Stomach (tissue), 9 donors: Measurements from ENCODE around the gene CEMP1. TPM values are rescaled to one million over a fixed set of nuclear protein-coding genes. Genes with fewer than 3 reads are reported as not detected.

ENCODE experiments used
- DNase-seq, 2 donors: peaks; one replicate each; pipeline versions ENCODE4 v3.0.0 to v3.0.0-alpha.2; 2013 to 2019
- H3K27ac ChIP-seq, 5 donors: fragments of 200-600 bp in 4 of 5; sonication (generic) in 4 of 5; one replicate each; pipeline ENCODE4 v1.5.1; 2013 to 2019; ENCODE audit warnings: mild to moderate bottlenecking in 1 of 5, moderate library complexity in 1 of 5
- H3K27me3 ChIP-seq, 3 donors: fragments of 200-600 bp; sonication (generic); one replicate each; pipeline ENCODE4 v1.5.1; 2017 to 2019; ENCODE audit warnings: mixed run types in 1 of 3
- H3K36me3 ChIP-seq, 4 donors: fragments of 200-600 bp; sonication (generic); 1 replicate in 3 of 4; 2 replicates in 1 of 4; pipeline ENCODE4 v1.5.1; 2016 to 2019
- H3K4me1 ChIP-seq, 4 donors: fragments of 200-600 bp; sonication (generic); one replicate each; pipeline ENCODE4 v1.5.1; 2016 to 2019
- H3K4me3 ChIP-seq, 4 donors: fragments of 200-600 bp; sonication (generic) in 3 of 4; one replicate each; pipeline ENCODE4 v1.5.1; 2016 to 2019; ENCODE audit warnings: mild to moderate bottlenecking in 1 of 4
- H3K9me3 ChIP-seq, 4 donors: fragments of 200-600 bp; sonication (generic); one replicate each; pipeline ENCODE4 v1.5.1; 2016 to 2019
- EP300 ChIP-seq: sonication (generic); formaldehyde crosslinking; IDR thresholded peaks from one replicate; pipeline ENCODE4 v1.6.1; 2017; ENCODE audit warnings: antibody characterized with exemption
- POLR2A ChIP-seq, 4 donors: fragments of 450-650 bp; IDR thresholded peaks; one replicate each; pipeline ENCODE4 v1.6.1; 2016; ENCODE audit warnings: antibody characterized with exemption in 4 of 4, control low read depth in 2 of 4, mild to moderate bottlenecking in 1 of 4, moderate library complexity in 1 of 4
- POLR2AphosphoS5 ChIP-seq, 3 donors: sonication (generic); formaldehyde crosslinking; IDR thresholded peaks; one replicate each; pipeline ENCODE4 v1.6.1; 2016; ENCODE audit warnings: antibody characterized with exemption in 3 of 3
- WGBS, 5 donors: extraction: QIAGEN DNeasy Blood & Tissue Kit in 3 of 5; methylation state at CpG; one replicate each; pipeline versions ENCODE4 v1.1.5 to v1.1.7; 2013 to 2018; 5-methylcytosine and 5-hydroxymethylcytosine counted together
- intact Hi-C: fragments of 100-400 bp; cut with DNase I; formaldehyde crosslinking; loops from one replicate; pipeline ENCODE4 v1.15.1; 2023; ENCODE audit warnings: low total_unique reads
- polyA plus RNA-seq, 3 donors: library from polyadenylated mRNA; stranded (reverse); fragments of 200-250 nt; gene quantifications; one replicate each; pipeline ENCODE4 v1.2.3, GENCODE V29; 2013
- total RNA-seq, 5 donors: library from RNA; depleted of rRNA; stranded (reverse); fragments of >200 nt; gene quantifications; one replicate each; pipeline versions ENCODE4 v1.1.0 to v1.2.3, GENCODE V29; 2014 to 2016
- TF ChIP-seq, protein P1 (sequence below), 7 experiments: fragments of 450-650 bp in 4 of 7; fragments of 200-600 bp in 3 of 7; sonication (generic) in 3 of 7; IDR thresholded peaks; one replicate each; pipeline ENCODE4 v1.5.1; 2016 to 2019; ENCODE audit warnings: antibody characterized with exemption in 7 of 7, control low read depth in 2 of 7, mild to moderate bottlenecking in 1 of 7
- donor health status: healthy with polysubstance abuse.
- donor health status: Bipolar disorder and iron deficiency.
- donor health status: healthy.

The CEMP1 gene
- total and polyA plus RNA-seq, 8 donors: 0.43 to 0.61 (median 0.58) TPM; not detected in 5

DNA sequence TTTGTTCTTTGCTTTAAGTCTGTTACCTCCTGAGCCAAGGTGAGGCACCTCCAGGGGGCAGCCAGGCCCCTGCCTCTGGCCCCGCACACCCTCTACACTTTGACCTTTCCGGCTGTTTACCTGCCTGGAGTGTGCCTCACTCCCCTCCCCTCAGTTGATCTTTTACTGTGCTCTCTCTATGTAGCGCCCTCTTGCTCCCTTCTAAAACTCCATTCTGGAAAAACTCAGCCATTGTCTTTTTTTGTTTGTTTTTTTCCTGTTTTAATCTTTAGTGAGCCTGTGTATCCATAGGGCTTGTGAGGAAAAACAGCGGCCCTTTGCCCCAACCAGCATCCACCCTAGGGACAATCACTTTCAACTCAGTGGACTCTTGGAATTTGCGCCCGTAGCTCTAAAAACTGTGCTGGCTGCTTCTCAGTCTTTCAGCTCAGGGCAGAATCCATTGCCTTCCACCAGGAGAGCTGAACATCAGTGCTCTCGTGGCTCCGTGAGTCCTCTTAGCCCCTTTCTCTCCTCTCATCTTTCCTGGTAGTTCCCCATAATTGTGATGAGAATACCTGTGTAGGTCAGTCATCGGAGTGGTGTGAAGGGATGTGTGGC lies 6.8 kb downstream of the CEMP1 start:
- Histone ChIP-seq H3K4me1 (peaks cover 13 to 57% (median 26%) of the 10 kb centered on the region in 4 donors), H3K36me3 (peaks cover 33 to 80% (median 75%) of the 10 kb centered on the region in 4 donors), H3K9me3 (no peaks in the 10 kb centered on the region), H3K27ac (no peak overlapping the region), H3K4me3 (no peak overlapping the region), H3K27me3 (no peaks in the 10 kb centered on the region)
- TF ChIP-seq POLR2AphosphoS5 (IDR thresholded peaks at IDR 0.05): no peak
- TF ChIP-seq, protein P1, sequence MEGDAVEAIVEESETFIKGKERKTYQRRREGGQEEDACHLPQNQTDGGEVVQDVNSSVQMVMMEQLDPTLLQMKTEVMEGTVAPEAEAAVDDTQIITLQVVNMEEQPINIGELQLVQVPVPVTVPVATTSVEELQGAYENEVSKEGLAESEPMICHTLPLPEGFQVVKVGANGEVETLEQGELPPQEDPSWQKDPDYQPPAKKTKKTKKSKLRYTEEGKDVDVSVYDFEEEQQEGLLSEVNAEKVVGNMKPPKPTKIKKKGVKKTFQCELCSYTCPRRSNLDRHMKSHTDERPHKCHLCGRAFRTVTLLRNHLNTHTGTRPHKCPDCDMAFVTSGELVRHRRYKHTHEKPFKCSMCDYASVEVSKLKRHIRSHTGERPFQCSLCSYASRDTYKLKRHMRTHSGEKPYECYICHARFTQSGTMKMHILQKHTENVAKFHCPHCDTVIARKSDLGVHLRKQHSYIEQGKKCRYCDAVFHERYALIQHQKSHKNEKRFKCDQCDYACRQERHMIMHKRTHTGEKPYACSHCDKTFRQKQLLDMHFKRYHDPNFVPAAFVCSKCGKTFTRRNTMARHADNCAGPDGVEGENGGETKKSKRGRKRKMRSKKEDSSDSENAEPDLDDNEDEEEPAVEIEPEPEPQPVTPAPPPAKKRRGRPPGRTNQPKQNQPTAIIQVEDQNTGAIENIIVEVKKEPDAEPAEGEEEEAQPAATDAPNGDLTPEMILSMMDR (IDR thresholded peaks at IDR 0.05): no peak
- TF ChIP-seq POLR2A (IDR thresholded peaks at IDR 0.05): no peak
- no peak for TF ChIP-seq EP300
- 71 to 87% (median 82%) methylated on average over 9 of the region's 9 CpGs for WGBS, 5 donors
- no peak for DNase-seq
- intact Hi-C loops: no loop called here

DNA sequence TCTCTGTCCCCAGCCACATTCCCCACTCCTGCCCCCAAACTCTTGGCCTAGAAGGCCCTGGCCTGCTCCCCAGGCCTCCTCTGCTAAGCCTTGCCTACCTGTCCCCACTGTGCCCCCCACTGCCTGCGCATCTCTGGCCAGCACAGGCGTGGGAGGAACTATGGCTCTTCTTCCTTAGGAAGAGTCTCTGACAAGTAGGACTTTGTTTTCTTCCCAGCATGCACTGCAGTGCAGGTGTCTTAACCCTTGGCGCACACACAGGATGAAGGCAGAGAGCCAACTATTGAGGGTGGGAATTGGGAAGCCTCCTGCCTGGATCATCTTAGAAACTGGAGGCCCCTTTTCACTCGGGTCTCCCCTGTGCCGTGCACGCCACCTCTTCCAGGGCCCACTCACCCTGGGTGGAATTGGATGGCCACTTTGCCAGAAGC lies 7.4 kb downstream of the CEMP1 start:
- WGBS, 5 donors: 78 to 89% (median 87%) methylated on average over 6 of the region's 6 CpGs
- TF ChIP-seq, protein P1 (IDR thresholded peaks at IDR 0.05): no peak
- intact Hi-C loops: no loop called here
- Histone ChIP-seq H3K9me3 (no peaks in the 10 kb centered on the region), H3K27ac (no peak overlapping the region), H3K27me3 (no peaks in the 10 kb centered on the region), H3K36me3 (peaks cover 30 to 80% (median 73%) of the 10 kb centered on the region in 4 donors), H3K4me3 (no peak overlapping the region), H3K4me1 (peaks cover 20 to 63% (median 32%) of the 10 kb centered on the region in 4 donors)
- no peak for DNase-seq

DNA sequence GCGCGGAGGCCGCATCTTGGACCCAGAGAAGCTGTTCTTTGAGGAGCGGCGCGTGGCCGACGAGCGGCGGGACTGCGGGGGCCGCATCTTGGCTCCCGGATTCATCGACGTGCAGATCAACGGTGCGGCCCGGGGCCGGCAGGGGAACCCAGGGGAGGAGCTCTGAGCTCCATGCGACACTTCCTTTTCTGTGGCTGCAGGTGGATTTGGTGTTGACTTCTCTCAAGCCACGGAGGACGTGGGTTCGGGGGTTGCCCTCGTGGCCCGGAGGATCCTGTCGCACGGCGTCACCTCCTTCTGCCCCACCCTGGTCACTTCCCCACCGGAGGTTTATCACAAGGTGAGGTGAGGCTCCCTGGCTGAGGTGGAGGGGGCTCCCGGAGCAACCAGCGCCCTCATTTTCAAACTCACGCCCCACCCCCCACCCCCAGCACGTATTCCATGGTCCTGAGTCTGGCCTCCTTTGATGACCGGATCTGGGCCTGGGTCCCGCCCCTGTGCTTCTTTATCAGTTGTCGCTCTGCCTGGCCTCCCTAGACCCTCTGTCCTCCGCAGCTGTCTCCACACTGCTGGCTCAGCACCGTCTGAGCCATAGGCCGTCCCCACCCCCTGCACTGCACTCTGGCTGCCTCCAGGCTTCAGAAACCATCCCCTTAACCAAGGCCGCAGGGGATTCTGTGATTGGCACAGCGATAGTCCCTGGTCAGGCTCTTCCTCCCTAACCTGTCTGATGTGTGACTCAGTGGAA lies 10.2 kb downstream of the CEMP1 start:
- Histone ChIP-seq H3K4me1 (peaks cover 48 to 85% (median 60%) of the 10 kb centered on the region in 4 donors), H3K4me3 (peak overlapping the region; percentile 61 to 75 (median 72)), H3K27me3 (no peaks in the 10 kb centered on the region), H3K27ac (peak overlapping the region; percentile 59 to 99 (median 99)), H3K36me3 (peaks cover 17 to 54% (median 47%) of the 10 kb centered on the region in 4 donors), H3K9me3 (no peaks in the 10 kb centered on the region)
- WGBS, 5 donors: 14 to 35% (median 17%) methylated on average over 19 to 41 of the region's 41 CpGs
- intact Hi-C loops: no loop called here
- DNase-seq: peak; percentile 50 to 67
- no peak for TF ChIP-seq POLR2AphosphoS5 (IDR thresholded peaks at IDR 0.05)
- no peak for TF ChIP-seq POLR2A (IDR thresholded peaks at IDR 0.05)
- TF ChIP-seq EP300: no peak
- TF ChIP-seq, protein P1 (IDR thresholded peaks at IDR 0.05): no peak

DNA sequence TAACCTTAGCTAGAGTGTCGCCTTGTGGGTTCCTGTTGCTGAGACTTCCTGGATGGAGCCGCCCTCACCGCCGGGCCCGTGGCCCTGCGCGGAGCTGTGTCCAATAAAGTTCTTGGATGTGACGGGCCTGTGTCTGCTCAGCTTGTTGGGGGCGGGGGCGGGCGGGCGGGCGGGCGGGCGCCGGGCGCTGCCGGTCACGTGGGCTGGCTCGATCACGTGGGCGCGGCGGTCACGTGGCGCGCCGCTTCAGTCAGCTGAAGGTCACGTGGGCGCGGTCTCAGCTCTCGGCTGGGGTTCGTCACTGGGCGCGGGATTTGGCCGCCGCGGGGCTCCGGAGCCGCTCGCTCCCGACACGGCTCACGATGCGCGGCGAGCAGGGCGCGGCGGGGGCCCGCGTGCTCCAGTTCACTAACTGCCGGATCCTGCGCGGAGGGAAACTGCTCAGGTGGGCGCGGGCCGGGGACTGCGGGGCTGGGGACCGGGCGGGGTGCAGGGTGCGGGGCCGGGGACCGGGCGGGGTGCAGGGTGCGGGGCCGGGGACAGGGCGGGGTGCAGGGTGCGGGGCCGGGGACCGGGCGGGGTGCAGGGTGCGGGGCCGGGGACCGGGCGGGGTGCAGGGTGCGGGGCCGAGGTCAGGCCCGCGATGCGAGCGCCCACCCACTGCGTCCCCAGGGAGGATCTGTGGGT lies 11.0 kb downstream of the CEMP1 start, which contains the start of gene AMDHD2:
Gene AMDHD2, plus strand, starts transcription at position 275 of the 687 bp plus-strand sequence. Its CDS starts 88 bp downstream, at position 363.
- peaks cover 55 to 85% (median 67%) of the 10 kb centered on the region in 4 donors for H3K4me1 ChIP-seq
- TF ChIP-seq EP300 (no peak), POLR2AphosphoS5 (IDR thresholded peaks at IDR 0.05) (peak; percentile 71 to 96 (median 75)), POLR2A (IDR thresholded peaks at IDR 0.05) (no peak)
- TF ChIP-seq, protein P1 (IDR thresholded peaks at IDR 0.05): no peak
- peak; percentile 91 to 98 for DNase-seq
- peak within 1 kb of the TSS; percentile 61 to 75 (median 72) for H3K4me3 ChIP-seq
- peak within 1 kb of the TSS; percentile 81 to 99 (median 99) for H3K27ac ChIP-seq
- intact Hi-C loops: no loop called here
- no peaks in the 10 kb centered on the region for H3K27me3 ChIP-seq
- WGBS, 5 donors: 0 to 3% (median 0%) methylated on average over 16 to 83 of the region's 83 CpGs
- H3K36me3 ChIP-seq: peaks cover 12 to 47% (median 41%) of the 10 kb centered on the region in 4 donors
- no peaks in the 10 kb centered on the region for H3K9me3 ChIP-seq
